GM06990 (cell line): ENCODE measurements around the gene SIPA1.

Experiments
- DNase-seq: peaks from one replicate; pipeline ENCODE4 v3.0.0-alpha.2; 2011; ENCODE audit not compliant: insufficient read length; ENCODE audit errors: extremely low read depth
- H3K27me3 ChIP-seq: replicated peaks from 2 replicates; pipeline ENCODE4 v1.6.0; 2011; ENCODE audit warnings: low read length; ENCODE audit not compliant: control insufficient read depth, insufficient read depth
- H3K36me3 ChIP-seq: 2 replicates; pipeline ENCODE4 v1.5.1; 2011; ENCODE audit warnings: low read length; ENCODE audit not compliant: control insufficient read depth, insufficient read depth
- H3K4me3 ChIP-seq: replicated peaks from 2 replicates; pipeline ENCODE4 v1.5.1; 2011; ENCODE audit warnings: low read depth, mild to moderate bottlenecking, control low read depth, low read length
- TF ChIP-seq, protein P1 (sequence below): IDR thresholded peaks from 2 replicates; pipeline ENCODE4 v1.5.1; 2011; ENCODE audit warnings: low read length, control low read depth, mild to moderate bottlenecking, inconsistent platforms; ENCODE audit not compliant: insufficient read depth, poor library complexity, severe bottlenecking

Gene SIPA1

DNA sequence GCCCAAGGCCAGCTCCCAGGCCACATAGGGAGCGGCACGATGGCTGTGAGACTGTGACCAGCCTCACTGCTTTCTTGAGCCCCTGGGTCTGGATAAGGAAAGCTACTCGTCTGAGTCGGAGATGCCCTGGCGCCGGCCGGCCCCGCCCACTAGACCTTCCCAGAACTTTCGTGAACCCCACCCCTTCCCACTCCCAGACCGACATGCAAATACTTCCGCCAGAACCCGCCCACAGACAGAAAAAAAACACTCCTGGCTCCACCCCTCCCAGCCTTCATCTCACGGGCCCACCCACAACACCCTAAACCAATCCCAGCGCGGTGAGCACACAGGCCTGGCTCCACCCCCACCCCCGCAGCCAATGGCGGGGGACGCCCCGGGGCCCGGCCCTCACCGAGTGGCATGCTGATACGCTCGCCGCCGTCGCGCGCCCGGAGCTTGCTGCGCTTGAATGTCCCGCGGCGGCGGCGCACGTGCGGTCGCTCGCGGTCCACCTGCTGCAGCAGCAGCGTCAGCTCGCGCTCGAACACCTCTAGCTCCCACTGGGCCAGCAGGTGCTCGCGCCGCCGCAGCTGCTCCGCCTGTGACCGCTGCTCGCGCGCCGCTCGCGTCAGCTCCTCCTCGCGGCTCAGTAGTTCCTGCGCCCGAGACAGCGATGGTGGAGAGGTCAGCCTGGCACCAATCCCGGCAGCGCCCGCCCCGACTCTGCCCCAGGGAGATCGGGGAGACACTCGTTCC, 30.9 kb upstream of the SIPA1 start:
- H3K27me3 ChIP-seq: no peaks in the 10 kb centered on the region
- no peak overlapping the region for H3K4me3 ChIP-seq
- no peak for DNase-seq
- peaks cover 48% of the 10 kb centered on the region for H3K36me3 ChIP-seq
- TF ChIP-seq, protein P1, sequence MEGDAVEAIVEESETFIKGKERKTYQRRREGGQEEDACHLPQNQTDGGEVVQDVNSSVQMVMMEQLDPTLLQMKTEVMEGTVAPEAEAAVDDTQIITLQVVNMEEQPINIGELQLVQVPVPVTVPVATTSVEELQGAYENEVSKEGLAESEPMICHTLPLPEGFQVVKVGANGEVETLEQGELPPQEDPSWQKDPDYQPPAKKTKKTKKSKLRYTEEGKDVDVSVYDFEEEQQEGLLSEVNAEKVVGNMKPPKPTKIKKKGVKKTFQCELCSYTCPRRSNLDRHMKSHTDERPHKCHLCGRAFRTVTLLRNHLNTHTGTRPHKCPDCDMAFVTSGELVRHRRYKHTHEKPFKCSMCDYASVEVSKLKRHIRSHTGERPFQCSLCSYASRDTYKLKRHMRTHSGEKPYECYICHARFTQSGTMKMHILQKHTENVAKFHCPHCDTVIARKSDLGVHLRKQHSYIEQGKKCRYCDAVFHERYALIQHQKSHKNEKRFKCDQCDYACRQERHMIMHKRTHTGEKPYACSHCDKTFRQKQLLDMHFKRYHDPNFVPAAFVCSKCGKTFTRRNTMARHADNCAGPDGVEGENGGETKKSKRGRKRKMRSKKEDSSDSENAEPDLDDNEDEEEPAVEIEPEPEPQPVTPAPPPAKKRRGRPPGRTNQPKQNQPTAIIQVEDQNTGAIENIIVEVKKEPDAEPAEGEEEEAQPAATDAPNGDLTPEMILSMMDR: no peak

DNA sequence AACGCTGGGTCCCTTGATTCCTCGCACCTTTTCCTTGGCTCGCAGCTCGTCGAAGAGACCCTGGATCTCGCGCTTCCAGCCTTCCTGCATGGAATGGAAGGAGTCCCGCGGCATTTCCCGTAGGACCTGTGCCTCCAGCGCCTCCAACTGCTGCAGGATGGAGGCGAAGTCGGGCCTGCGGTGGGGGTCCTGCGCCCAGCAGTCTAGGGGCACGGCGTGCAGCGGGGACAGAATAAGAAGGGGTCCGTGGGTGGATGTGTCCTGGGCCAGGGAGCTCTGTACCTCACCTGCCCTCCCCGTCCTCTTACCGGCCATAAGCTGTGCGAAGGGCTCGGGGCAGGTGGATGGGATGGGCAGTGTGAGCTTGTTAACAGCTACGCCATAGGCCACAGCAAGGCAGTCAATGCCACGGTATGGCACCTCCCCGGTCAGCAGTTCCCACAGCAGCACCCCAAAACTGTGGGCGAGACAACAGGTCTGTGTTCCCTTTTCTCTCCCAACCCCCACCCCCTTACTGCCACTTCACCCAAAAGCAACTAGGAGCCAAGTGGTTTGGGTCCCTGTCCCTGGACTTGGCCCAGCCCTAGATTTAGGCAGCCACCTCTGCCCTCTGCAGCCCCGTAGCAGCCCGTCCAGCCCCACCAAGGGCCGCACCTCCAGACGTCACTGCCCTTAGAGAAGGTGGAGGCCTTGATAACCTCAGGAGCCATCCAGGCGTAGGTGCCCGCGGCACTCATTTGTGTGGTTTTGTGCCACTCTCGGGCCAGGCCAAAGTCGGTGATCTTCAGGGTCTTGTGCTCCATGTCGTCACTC, 30.1 kb upstream of the SIPA1 start:
- H3K36me3 ChIP-seq: peaks cover 46% of the 10 kb centered on the region
- TF ChIP-seq, protein P1: no peak
- H3K27me3 ChIP-seq: no peaks in the 10 kb centered on the region
- no peak for DNase-seq
- H3K4me3 ChIP-seq: no peak overlapping the region

DNA sequence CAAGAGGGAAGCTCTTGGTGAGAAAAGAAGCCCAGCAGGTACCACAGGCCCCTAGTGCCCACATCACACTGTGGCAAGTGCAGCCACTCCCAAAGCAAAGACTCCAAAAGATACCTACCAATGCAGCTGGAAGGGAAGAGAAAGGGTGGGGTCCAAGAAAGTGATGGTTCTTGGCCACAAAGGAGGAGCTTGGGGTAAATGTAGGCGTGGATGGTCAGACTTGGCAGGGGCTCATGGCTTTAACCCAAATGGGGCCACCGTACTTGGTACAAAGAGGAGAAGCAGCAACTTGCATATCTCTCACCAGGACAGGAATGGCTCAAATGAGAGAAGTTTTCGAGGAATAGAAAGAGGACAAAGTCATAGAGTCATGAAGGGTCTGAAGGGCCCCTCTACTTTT, 28.7 kb upstream of the SIPA1 start:
- no peak for DNase-seq
- H3K27me3 ChIP-seq: no peaks in the 10 kb centered on the region
- peaks cover 40% of the 10 kb centered on the region for H3K36me3 ChIP-seq
- no peak overlapping the region for H3K4me3 ChIP-seq
- TF ChIP-seq, protein P1: no peak

DNA sequence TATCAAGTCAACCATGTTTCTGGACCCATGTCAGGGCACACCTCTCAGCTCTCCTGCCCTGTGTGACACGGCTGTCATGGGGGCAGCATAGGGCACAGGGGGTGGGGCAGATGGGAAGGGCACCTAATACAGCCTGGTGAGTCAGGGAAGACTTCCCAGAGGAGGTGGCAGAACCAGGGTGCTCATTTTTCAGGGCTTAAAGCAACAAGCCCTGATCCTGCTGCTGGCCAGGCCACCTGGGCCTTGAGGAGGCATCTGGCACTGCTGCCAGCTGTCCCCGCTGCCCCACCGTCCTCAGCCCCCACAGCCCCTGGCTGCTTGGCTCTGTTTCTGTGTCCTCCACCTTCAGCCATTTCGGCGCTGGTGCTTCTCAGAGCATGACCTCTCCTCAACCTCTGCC, 28.2 kb upstream of the SIPA1 start:
- no peak for DNase-seq
- H3K36me3 ChIP-seq: peaks cover 35% of the 10 kb centered on the region
- no peak overlapping the region for H3K4me3 ChIP-seq
- no peaks in the 10 kb centered on the region for H3K27me3 ChIP-seq
- TF ChIP-seq, protein P1: no peak

DNA sequence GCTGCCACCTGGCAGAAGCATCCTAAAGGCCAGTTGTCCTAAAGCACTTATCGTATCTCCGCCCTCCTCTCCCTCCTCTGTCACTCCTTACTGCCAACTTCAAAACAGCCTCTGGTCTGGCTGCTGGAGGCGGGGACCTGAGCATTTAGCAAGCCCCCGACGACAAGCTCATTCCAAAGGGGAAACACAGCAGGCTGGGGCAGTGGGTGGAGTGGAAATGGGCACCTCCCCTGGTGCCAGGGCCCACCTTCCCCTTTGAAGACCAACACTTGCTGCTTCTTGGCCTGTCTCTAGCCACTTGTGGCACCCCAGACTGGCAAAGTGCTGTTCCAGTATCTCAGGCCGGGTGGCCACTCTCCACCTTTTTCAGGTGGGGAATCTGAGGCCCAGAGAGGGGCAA, 27.5 kb upstream of the SIPA1 start:
- H3K27me3 ChIP-seq: no peaks in the 10 kb centered on the region
- no peak overlapping the region for H3K4me3 ChIP-seq
- peaks cover 29% of the 10 kb centered on the region for H3K36me3 ChIP-seq
- TF ChIP-seq, protein P1: no peak
- no peak for DNase-seq
